ENCODE results near the gene COL6A6.

Gene COL6A6, protein sequence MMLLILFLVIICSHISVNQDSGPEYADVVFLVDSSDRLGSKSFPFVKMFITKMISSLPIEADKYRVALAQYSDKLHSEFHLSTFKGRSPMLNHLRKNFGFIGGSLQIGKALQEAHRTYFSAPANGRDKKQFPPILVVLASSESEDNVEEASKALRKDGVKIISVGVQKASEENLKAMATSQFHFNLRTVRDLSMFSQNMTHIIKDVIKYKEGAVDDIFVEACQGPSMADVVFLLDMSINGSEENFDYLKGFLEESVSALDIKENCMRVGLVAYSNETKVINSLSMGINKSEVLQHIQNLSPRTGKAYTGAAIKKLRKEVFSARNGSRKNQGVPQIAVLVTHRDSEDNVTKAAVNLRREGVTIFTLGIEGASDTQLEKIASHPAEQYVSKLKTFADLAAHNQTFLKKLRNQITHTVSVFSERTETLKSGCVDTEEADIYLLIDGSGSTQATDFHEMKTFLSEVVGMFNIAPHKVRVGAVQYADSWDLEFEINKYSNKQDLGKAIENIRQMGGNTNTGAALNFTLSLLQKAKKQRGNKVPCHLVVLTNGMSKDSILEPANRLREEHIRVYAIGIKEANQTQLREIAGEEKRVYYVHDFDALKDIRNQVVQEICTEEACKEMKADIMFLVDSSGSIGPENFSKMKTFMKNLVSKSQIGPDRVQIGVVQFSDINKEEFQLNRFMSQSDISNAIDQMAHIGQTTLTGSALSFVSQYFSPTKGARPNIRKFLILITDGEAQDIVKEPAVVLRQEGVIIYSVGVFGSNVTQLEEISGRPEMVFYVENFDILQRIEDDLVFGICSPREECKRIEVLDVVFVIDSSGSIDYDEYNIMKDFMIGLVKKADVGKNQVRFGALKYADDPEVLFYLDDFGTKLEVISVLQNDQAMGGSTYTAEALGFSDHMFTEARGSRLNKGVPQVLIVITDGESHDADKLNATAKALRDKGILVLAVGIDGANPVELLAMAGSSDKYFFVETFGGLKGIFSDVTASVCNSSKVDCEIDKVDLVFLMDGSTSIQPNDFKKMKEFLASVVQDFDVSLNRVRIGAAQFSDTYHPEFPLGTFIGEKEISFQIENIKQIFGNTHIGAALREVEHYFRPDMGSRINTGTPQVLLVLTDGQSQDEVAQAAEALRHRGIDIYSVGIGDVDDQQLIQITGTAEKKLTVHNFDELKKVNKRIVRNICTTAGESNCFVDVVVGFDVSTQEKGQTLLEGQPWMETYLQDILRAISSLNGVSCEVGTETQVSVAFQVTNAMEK (N-terminal part only)

DNA sequence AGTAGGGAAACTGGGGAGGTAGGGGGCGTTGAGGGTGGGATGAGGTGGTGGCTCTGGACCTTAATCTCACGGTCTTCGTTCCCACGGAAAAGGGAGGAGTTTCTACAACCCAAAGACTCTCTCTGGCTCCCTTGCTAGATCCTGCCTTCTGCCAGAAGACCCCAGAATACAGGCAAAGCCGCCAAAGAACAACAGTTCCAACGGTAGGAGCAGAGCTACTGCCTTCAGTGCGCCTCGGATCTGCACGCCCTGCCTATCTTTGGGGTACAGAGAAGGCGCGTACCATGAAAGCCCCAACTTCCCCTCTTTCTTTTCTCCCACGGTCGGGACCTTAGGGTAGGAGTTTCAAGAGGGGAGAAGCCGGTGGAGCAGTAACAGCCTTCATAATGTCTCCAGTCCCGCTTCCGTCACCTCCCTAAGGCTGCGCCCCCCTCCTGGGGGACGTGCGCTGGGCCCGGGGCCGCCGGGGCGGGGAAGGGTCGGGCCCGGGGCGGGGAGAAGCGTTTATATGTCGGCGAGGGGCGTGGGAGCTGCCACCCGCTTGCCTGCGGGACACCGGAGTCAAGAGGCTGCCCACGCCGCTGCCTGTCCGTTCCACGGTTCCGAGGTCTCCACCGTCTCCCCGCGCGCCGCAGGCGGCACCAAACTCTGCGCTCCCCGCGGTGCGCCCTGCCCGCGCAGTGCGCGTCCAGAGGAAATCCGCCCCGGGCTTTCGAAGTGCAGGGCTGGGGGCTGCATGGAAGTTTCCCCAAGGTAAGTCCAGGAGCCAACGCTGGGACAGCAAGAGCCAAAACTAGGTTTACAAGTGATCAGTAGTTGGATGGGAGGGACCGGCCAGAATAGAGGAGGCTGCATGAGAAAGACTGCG, at the start of gene COL6A6:
TSS of gene COL6A6 (plus strand) at position 533 of the 868 bp plus-strand sequence. CDS start 43,188 bp downstream, outside the sequence.
- DNase-seq = no peak

DNA sequence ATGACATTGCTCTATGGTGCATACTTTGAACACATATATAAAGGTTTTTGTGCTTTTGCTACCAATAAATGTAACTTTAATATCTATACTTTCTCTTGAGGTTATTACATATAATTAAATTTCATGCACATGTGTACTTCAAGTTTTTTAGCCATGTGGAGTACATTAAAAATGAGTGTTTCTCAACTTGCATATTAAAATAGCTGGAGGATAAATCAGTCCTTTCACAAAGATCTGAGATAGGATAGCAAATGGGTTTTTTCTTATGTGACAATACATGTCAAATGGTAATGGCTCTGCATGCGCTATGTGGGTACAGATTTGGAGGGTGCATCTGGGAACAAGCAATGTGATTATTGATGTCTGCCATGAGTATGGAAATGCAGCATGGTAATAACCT, 48.7 kb upstream of the COL6A6 start:
- DNase-seq = no peak

DNA sequence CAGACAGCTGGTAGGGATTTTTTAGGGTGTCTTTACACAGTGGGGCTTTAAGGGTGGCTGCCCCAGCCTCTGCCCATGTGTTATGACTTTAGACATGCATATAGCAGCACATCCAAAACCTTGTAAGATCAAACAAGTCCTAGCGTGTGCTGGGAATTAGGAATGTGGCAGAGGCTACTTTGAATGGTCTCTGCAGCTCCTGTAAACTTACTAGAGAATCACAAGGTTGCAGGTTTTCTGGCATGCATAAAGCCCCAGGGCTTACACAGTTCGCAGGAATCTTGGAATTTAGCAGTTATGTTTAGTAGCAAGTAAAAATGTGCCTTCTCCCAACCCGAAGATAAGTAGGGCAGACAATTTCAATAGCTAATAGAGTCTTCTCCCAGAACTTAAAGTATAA, 46.9 kb upstream of the COL6A6 start:
- DNase-seq = no peak

DNA sequence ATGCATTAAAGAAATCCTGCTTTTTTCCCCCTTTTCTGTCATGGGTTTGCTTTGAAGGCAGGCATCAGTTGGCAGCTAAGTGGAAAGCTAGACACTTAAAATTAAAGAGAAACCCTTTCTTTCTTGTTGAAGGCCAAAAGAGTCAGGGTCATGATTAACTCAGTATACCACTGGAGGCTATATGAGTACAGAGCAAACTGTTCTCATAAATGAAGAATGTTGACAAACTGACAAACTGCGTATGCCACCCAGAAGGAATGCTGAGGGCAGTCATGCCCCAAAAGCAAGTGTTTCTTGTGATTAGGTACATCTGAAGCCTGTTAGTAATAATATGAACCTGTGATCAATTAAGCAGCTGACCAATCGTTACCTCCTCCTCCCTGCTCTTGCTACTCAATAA, 43.6 kb upstream of the COL6A6 start:
- DNase-seq = no peak

DNA sequence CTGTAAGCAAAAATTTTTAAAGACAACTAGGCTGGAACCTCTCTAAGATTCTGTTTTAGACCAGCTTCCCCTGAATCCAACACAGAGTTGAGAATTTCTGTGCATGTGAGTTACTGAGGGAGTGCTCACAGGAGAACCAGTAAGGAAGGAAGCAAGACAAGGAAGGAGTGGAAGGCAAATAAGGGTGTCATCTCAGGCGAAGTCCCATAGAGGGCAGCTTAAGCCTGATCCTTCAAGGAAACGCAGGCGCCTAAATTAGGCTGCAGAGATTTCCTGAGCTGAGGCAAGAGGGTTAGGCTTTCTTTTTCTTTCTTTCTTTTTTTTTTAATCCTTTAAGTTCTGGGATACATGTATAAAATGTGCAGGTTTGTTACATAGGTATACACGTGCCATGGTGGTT, 36.2 kb upstream of the COL6A6 start:
- DNase-seq = peak; percentile 60

DNA sequence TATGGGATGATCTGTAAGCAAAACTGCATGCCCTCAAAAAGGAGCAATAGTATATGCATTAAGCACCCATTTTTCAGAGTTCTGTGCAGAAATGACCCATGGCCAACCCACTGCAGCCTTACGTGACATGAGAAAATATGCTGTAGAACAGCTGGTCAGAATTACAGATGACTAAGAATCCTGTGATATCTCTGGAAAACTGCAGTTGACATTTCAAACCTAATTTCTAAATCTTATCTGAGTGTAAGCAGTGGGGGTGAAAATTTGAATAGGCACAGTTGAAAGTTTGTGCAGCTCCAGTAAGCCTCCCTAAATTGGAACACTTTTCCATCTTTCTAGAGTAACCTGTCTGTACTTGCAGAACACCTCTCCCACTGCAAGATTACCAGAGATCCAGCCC, 28.7 kb upstream of the COL6A6 start:
- no peak for DNase-seq

DNA sequence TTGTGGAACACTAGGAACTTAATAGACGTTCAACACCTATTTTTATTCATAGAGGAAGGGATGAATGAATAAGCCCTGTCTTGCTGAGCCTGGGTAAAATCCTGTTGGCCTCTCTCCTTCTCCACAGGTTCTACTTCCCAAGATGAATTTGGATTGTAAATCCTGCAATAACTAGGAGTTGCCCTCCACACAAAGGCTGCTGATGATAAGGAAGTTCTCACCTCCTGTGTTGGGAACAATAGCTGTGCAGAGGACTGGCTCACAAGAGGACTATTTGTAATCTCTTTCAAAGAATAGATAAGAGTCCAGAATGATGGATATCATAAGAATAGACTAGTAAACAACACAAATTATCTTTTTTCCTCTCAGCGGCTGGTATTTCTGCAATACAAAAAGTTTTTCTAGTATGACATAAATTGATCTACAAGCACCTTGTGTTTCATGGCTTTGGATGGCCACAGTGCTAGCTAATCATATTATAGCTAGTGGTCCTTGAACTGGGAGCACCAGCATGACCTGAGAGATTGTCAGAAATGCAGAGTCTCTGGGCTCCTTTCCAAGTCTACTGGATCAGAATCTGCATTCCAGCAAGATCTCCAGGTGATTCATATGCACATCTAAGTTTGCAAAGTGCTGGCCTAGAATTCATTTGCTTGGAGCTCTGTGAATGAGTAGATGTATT, 28.1 kb upstream of the COL6A6 start:
- no peak for DNase-seq

DNA sequence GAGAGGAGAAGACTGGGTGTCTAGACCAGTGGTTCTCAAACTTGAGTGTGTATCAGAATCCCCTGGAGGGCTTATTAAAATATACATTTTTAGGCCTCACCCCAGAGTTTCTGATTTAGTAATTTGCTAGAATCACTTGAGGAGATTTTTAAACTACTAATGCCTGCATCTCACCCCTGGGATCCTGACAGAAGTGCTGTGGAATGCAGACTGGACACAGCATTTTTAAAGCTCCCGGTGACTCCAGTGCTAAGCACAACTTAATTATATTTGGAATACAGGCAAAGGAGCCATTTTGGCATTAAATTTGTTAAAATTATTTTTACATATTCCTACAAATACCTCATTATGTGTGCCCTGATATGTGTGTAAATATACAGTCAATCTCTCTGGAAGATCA, 26.7 kb upstream of the COL6A6 start:
- DNase-seq = no peak

DNA sequence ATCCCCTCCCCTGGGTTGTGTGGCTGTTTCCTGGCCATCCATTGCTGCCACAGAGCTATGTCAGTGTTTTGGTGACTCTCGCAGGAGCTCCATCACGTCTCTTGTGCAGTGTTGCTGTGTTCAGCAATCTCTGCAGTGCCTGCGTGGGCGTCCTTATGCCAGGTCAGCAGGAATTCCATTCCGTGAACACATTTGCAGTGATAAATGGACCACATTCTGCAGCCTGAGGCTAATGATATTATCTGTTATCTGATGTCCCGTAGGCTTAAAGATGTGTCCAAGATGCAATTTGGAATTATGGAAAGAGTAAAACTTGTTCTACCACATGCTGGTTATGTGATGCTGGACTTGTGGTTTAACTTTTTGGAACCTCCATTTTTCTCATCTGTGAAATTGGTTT, 25.5 kb upstream of the COL6A6 start:
- DNase-seq = no peak

DNA sequence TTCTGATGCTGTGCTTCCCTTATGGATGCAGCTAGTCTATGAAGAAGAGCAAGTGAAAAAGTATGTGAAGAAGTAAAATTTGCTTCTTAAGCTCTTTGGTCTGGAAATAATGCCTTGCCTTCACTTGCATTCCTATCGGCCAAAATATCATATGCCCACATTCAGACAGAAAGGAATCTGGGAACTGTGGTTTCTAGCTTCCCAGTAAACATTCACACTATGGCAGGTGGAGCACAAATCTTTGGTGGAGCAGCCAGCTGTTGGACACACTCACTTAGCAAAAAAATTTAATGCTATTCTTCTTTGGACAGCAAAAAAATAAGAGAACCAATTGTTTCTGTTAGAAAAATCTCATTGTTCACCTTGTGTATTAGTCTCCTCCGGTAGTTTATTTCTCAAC, 12.3 kb upstream of the COL6A6 start:
- no peak for DNase-seq

DNA sequence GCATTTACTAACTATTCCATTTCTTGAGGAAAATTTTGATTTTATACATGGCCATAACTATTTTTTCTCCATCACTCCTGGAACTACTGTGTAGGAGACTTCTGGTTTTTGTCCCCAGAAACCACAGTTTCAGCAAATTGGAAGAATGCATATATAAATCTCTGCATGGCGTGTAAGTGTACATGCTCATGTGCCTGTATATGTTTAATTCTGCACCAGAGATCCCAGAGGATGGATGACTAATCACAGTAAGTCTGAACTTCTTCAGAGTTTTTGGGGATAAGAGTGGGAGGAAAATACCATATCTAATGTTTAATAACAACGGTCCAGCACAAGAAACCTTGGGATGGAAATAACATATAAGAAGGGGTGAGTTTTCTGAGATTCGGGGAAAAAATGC, 10.9 kb upstream of the COL6A6 start:
- DNase-seq = no peak

DNA sequence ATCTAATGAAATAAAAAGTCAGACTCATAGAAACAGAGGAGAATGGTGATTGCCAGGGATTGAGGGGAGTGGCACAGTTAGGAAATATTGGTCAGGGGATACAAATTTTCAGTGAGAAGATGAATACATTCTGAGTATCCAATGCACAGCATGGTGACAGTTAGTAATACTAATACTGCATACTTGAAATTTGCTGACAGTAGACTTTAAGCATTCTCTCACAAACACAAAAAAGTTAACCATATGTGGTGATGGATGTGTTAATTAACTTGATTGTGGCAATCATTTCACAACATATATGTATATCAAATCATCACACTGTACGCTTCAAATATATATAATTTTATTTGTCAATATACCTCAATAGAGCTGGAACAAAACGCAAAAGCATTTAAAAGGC, 9.2 kb upstream of the COL6A6 start:
- no peak for DNase-seq

DNA sequence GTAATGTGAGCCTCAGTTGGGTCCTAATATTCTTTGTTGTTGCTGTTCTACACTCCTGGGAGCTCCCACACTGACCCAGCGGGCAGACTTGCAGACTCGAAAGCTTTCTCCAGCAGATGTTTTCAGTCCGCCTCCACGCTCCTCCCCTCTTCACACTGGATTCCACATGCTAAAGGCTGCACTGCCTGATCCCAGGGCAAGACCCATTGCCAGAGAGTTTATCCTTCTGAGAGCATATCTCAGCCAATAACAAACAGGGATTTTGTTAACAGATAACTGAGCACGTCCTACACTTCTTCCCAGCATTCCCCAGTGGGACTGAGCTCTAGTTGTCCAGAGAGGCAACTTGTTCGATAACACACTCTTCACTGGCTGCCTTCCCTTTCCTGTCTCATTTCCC, 8.0 kb upstream of the COL6A6 start:
- peak; percentile 9 for DNase-seq

DNA sequence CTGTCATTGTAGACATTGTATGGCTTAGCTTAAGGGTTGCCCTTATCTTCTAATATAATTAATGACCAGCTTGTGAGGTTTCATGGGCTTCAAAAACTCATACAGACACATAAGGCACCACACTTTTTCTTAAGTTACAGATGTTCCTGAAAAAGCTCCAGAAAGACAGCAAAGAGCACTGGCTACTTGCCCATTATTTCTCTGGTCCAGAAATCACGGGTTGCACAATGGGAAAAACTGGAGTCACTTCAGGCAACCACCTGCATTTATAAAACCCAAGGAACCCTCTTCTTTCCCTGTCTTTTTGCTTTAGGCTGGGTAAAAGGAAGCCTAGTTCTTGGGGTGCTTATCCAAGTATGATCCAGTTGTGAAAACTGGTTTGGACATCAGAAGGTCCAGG, 2.3 kb upstream of the COL6A6 start:
- DNase-seq = no peak

DNA sequence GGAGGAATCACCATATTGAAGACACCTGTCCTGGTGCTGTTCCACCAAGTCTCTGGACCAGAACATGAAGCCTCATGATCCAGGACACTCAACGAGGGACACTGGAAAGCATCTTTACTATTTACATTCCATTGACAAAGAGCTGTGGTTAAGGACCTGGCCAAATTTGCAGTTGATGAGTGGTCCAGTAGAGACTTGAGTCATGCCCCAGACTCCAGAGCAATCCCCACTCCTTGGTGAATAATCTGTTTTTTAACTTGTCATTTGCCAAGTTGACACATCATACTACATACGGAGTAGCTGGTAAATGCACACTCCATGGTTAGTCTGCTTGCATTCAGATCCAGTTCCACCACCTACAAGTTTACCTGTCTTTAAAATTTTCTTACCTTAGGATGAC, 1.2 kb upstream of the COL6A6 start:
- no peak for DNase-seq

DNA sequence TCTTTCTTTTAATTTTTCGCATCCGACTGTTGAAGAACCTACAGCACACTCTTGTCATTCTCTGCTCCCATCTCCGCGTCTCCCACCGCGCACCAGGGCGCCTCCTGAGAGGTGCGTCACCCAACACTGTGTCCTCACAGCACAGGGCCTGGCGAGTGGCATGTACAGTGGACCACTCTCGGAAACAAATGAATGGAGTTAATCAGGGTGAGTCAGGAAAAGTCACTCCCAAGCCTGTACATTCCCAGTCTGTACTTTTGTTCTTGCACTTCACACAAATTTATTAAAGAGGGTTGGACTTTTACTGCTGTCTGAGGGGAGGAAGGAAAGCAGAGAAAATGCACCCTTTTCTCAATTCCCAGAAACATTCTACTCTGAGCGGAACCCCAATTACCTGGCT, 625 bp downstream of the COL6A6 start:
- DNase-seq = no peak

DNA sequence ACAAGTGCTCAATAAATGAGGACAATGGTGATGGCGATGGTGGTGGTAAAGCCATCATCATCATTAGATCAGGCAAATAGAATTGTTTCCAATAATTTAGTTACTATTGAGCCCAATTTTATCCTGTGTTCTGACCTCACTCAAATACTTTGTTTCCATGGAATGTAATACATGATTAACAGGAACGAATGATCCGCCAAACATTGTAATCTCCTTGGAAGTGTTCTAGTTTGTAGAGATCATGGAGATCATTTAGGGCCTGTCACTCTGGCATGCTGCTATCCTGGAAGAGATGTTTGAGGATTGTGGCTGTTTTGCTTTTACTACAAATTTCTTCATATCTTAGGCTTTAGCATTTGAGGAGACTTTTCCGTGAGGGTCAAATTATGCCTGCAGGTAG, 2.8 kb downstream of the COL6A6 start:
- DNase-seq = no peak

DNA sequence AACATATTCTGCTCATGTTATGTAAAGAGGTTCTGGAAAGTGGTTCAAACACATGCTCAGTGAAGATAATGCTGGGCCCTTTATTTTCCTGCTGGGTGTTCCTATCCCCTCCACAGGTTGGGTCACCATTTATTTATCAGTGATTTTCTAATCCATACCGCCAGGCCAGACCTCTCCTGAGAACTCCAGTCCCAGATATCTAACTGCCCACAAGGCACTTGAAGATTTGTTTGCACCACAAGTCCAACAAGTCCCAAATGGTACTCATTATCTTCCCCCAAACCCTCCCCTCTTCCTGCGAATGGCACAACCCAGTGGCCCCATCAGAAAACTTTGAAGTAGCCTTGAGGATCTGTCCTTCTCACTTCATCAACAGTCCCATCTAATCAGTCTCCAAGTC, 5.4 kb downstream of the COL6A6 start:
- no peak for DNase-seq

DNA sequence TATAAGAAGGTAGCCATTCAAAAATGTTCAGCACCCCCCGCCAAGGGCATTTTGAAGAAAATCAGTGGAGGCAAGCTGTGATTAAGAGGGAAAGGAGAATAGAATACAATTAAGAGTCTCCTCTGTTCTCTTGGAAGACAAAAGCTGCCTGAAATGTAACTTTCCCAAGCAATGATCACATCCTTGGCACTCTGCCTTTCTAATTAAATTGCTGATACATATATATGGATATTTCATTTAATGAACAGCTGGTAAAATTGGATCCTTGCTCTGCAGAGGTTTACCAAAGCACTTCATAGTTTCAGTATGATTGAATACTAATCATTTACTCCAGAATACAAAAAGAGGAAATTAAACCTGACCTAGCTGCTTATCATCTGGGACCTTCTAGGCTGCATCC, 10.4 kb downstream of the COL6A6 start:
- no peak for DNase-seq

DNA sequence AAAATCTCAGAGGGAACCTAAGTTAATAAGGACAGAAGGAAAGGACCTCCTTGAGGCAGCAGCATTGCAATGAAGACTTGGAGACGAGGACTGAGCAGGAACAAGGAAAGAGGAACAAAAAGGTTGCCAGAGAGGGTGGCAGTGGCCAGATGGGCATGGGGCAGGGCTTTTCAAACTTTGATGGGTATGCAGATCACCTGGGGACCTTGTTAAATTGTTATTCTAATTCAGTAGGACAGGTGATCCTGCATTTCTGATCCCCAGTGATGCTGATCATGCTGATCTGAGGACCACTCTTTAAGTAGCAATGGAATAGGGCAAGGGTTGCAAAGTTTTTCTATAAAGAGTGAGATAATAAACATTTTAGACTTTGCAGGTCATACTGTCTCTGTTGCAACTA, 11.1 kb downstream of the COL6A6 start:
- DNase-seq = no peak

DNA sequence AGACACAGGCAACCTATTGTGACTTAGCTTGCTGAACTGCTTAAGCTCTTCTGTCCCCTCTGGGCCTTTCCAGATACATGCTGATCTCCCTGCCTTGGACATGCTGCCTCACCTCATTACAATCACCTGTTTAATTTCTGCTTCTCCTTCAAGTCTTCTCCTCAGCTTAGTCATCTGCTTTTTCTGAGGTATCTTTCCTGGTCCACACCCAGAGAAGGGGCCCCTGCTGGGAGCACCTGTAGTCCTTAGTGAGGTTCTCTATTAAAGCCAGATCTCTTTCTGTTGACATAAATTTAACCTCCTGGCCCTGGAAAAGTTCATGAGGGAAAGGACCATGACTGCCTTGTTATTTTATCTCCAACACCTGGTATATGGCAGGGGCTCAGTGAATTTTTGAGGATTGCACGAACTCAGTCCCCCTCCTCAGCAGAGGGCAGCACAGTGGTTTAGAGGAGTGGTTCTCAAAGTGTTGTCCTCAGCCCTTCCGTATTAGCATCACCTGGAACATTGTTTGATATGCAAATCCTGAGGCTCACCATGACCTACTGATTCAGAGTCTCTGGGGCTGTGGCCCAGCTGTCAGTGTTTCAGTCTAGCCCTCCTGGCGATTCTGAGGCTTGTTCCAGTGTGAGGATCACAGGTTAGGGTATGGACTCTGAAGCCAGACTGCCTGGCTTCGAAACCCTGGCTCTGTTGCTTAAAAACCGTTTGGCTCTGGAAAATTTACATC, 12.7 kb downstream of the COL6A6 start:
- DNase-seq = no peak

Data from NCI-H82 (cell line).